Fibroblast of lung (primary cell): ENCODE results near the gene TSC22D1. TPM values are rescaled to one million over a fixed set of nuclear protein-coding genes. Genes with fewer than 3 reads are reported as not detected.

Experiments used
- DNase-seq, 2 donors: peaks; one replicate each; pipeline versions ENCODE4 v3.0.0 to v3.0.0-alpha.2; 2010; ENCODE audit warnings: low read depth in 2 of 2
- H2AFZ ChIP-seq: 2 replicates; pipeline ENCODE4 v1.5.1; 2012; ENCODE audit warnings: low read length, control low read depth, inconsistent platforms
- H3K27ac ChIP-seq: 2 replicates; pipeline ENCODE4 v1.5.1; 2011; ENCODE audit warnings: low read length, control low read depth; ENCODE audit not compliant: insufficient read depth
- H3K27me3 ChIP-seq: 2 replicates; pipeline ENCODE4 v1.5.1; 2011; ENCODE audit warnings: mild to moderate bottlenecking, low read length; ENCODE audit not compliant: control insufficient read depth, insufficient read depth
- H3K36me3 ChIP-seq: 2 replicates; pipeline ENCODE4 v1.5.1; 2011; ENCODE audit warnings: low read length; ENCODE audit not compliant: control insufficient read depth, insufficient read depth
- H3K4me1 ChIP-seq: 2 replicates; pipeline ENCODE4 v1.5.1; 2011; ENCODE audit warnings: low read length; ENCODE audit not compliant: control insufficient read depth, insufficient read depth; ENCODE audit errors: extremely low read depth
- H3K4me2 ChIP-seq: 2 replicates; pipeline ENCODE4 v1.5.1; 2011; ENCODE audit warnings: low read length, control low read depth; ENCODE audit not compliant: insufficient read depth; ENCODE audit errors: extremely low read depth
- H3K4me3 ChIP-seq, 4 experiments: fragments of 200-600 bp in 1 of 4; sonication (generic) in 1 of 4; replicated peaks in 1 of 4; 2 replicates each; pipeline ENCODE4 v1.5.1; 2011 to 2016; ENCODE audit warnings: low read length in 4 of 4, low read depth in 3 of 4, mild to moderate bottlenecking in 3 of 4, control low read depth in 2 of 4, inconsistent platforms in 1 of 4, mixed read lengths in 1 of 4; ENCODE audit not compliant: insufficient read depth in 1 of 4; ENCODE audit errors: control extremely low read depth in 1 of 4
- H3K79me2 ChIP-seq: 2 replicates; pipeline ENCODE4 v1.5.1; 2012; ENCODE audit warnings: mild to moderate bottlenecking, low read length, inconsistent platforms; ENCODE audit not compliant: control insufficient read depth, insufficient read depth
- H3K9ac ChIP-seq: 2 replicates; pipeline ENCODE4 v1.5.1; 2011; ENCODE audit warnings: mild to moderate bottlenecking, low read length, control low read depth; ENCODE audit not compliant: insufficient read depth
- H3K9me3 ChIP-seq: 2 replicates; pipeline ENCODE4 v1.5.1; 2012; ENCODE audit warnings: low read depth, low read length; ENCODE audit not compliant: control insufficient read depth, insufficient read depth
- H4K20me1 ChIP-seq: 2 replicates; pipeline ENCODE4 v1.5.1; 2011; ENCODE audit warnings: low read length; ENCODE audit not compliant: control insufficient read depth, insufficient read depth; ENCODE audit errors: extremely low read depth
- CTCF ChIP-seq, 2 donors: IDR thresholded peaks in 1 of 2; conservative IDR thresholded peaks in 1 of 2; 1 replicate in 1 of 2; 2 replicates in 1 of 2; pipeline ENCODE4 v1.5.1; 2011 to 2012; ENCODE audit warnings: low read length in 2 of 2, control low read depth in 1 of 2, inconsistent platforms in 1 of 2, low read depth in 1 of 2, mild to moderate bottlenecking in 1 of 2
- EZH2 ChIP-seq: IDR thresholded peaks from 2 replicates; pipeline ENCODE4 v1.5.1; 2012; ENCODE audit warnings: low read length, control low read depth, mild to moderate bottlenecking; ENCODE audit errors: missing control alignments
- polyA plus RNA-seq, 2 donors: library from polyadenylated mRNA; depleted of rRNA in 1 of 2; stranded (reverse) in 1 of 2; unstranded in 1 of 2; fragments of >200 nt; gene quantifications; 2 replicates each; pipeline ENCODE4 v1.2.1, GENCODE V29; 2011 to 2012; ENCODE audit warnings: missing spikeins in 1 of 2
- total RNA-seq: library from RNA; depleted of rRNA; stranded (reverse); fragments of >200 nt; gene quantifications from 2 replicates; pipeline ENCODE4 v1.2.1, GENCODE V29; 2014

The TSC22D1 gene
- total and polyA plus RNA-seq, 2 donors (not counting 1 experiment from before 2014, with no cell fraction given): 80.4 to 97.6 TPM

GRCh38 chr13:44435919-44436510 is 140.1 kb downstream of the TSC22D1 start:
- no peak for DNase-seq
- Histone ChIP-seq H3K9me3 (no peaks in the 10 kb centered on the region), H3K36me3 (peaks cover 2% of the 10 kb centered on the region), H3K4me1 (peaks cover 4% of the 10 kb centered on the region), H2AFZ (no peak overlapping the region), H3K9ac (peak overlapping the region; percentile 71), H3K27ac (peak overlapping the region; percentile 81), H3K4me2 (peak overlapping the region; percentile 61), H4K20me1 (no peaks in the 10 kb centered on the region), H3K27me3 (no peaks in the 10 kb centered on the region), H3K79me2 (peaks cover 12% of the 10 kb centered on the region), H3K4me3 (peak overlapping the region; percentile 80 to 97 (median 86))
- TF ChIP-seq CTCF (conservative IDR thresholded peaks at IDR 0.05 in 1 of 2, IDR thresholded peaks at IDR 0.05 in 1 of 2; ENCODE audit: low read depth in 1 of 2, low read length in 2 of 2): no peak
- TF ChIP-seq EZH2: no peak

- DNase-seq: peak; percentile 97 to 99
- Histone ChIP-seq H3K79me2 (peaks cover 12% of the 10 kb centered on the region), H3K4me2 (peak overlapping the region; percentile 73), H4K20me1 (no peaks in the 10 kb centered on the region), H3K9ac (peak overlapping the region; percentile 71), H3K36me3 (peaks cover 2% of the 10 kb centered on the region), H3K4me1 (peaks cover 4% of the 10 kb centered on the region), H3K27ac (peak overlapping the region; percentile 81), H3K27me3 (no peaks in the 10 kb centered on the region), H3K9me3 (no peaks in the 10 kb centered on the region), H2AFZ (no peak overlapping the region), H3K4me3 (peak overlapping the region; percentile 80 to 97 (median 86))
- TF ChIP-seq EZH2: no peak
- TF ChIP-seq CTCF (conservative IDR thresholded peaks at IDR 0.05 in 1 of 2, IDR thresholded peaks at IDR 0.05 in 1 of 2; ENCODE audit: low read depth in 1 of 2, low read length in 2 of 2): no peak
These were observed 140.8 kb downstream of the TSC22D1 start for GRCh38 chr13:44435142-44435918.

GRCh38 chr13:44434766-44435141 is 141.4 kb downstream of the TSC22D1 start:
- Histone ChIP-seq H3K9ac (peak overlapping the region; percentile 29), H3K4me3 (peak overlapping the region; percentile 36 to 87 (median 64)), H3K36me3 (peaks cover 2% of the 10 kb centered on the region), H3K9me3 (no peaks in the 10 kb centered on the region), H4K20me1 (no peaks in the 10 kb centered on the region), H3K27ac (peak overlapping the region; percentile 20), H3K79me2 (peaks cover 12% of the 10 kb centered on the region), H3K27me3 (no peaks in the 10 kb centered on the region), H2AFZ (no peak overlapping the region), H3K4me1 (peaks cover 4% of the 10 kb centered on the region), H3K4me2 (peak overlapping the region; percentile 73)
- no peak for TF ChIP-seq EZH2
- no peak for TF ChIP-seq CTCF (conservative IDR thresholded peaks at IDR 0.05 in 1 of 2, IDR thresholded peaks at IDR 0.05 in 1 of 2; ENCODE audit: low read depth in 1 of 2, low read length in 2 of 2)
- DNase-seq: no peak
